Karpas-422 (cell line): Measurements from ENCODE around the gene LRRC59. TPM values are rescaled to one million over a fixed set of nuclear protein-coding genes. Genes with fewer than 3 reads are reported as not detected.
"Not testable (repeated sequence)": the region's sequence is repeated elsewhere in the genome, so short reads cannot be mapped to it uniquely, and the experiment has no call there.

ENCODE experiments used
- DNase-seq: peaks from one replicate; pipeline ENCODE4 v3.0.0-alpha.2; 2015
- H2AFZ ChIP-seq: fragments of 200-600 bp; sonication (generic); 2 replicates; pipeline ENCODE4 v1.6.1; 2014; ENCODE audit warnings: antibody characterized with exemption, low read length, mixed read lengths
- H3K27ac ChIP-seq: fragments of 200-600 bp; sonication (generic); 2 replicates; pipeline ENCODE4 v1.5.1; 2014; ENCODE audit warnings: mild to moderate bottlenecking, low read length, moderate library complexity
- H3K27me3 ChIP-seq: fragments of 200-600 bp; sonication (generic); 2 replicates; pipeline ENCODE4 v1.6.1; 2014; ENCODE audit warnings: low read length, mixed read lengths
- H3K36me3 ChIP-seq: fragments of 200-600 bp; sonication (generic); 2 replicates; pipeline ENCODE4 v1.6.1; 2014; ENCODE audit warnings: low read length, mixed read lengths; ENCODE audit not compliant: insufficient read depth
- H3K4me1 ChIP-seq: fragments of 200-600 bp; sonication (generic); 2 replicates; pipeline ENCODE4 v1.6.1; 2014; ENCODE audit warnings: mild to moderate bottlenecking, low read length, mixed read lengths
- H3K4me2 ChIP-seq: fragments of 200-600 bp; sonication (generic); 2 replicates; pipeline ENCODE4 v1.6.1; 2014; ENCODE audit warnings: low read length, low read depth, mild to moderate bottlenecking; ENCODE audit not compliant: poor library complexity, severe bottlenecking
- H3K4me3 ChIP-seq: fragments of 200-600 bp; sonication (generic); 2 replicates; pipeline ENCODE4 v1.5.1; 2014; ENCODE audit warnings: mild to moderate bottlenecking, antibody characterized with exemption, low read length, mixed read lengths
- H3K79me2 ChIP-seq: fragments of 200-600 bp; sonication (generic); 2 replicates; pipeline ENCODE4 v1.6.1; 2014; ENCODE audit warnings: mild to moderate bottlenecking, low read length, mixed read lengths
- H3K9ac ChIP-seq: fragments of 200-600 bp; sonication (generic); 2 replicates; pipeline ENCODE4 v1.6.0; 2014; ENCODE audit warnings: low read length
- H3K9me2 ChIP-seq: fragments of 200-600 bp; sonication (generic), shearing (Covaris generic); replicated peaks from 2 replicates; pipeline ENCODE4 v1.6.0; 2014; ENCODE audit warnings: mild to moderate bottlenecking, low read length, moderate library complexity; ENCODE audit not compliant: insufficient read depth
- H3K9me3 ChIP-seq: fragments of 300-700, 200-600 bp; sonication (generic); 2 replicates; pipeline ENCODE4 v1.6.1; 2014; ENCODE audit warnings: low read length, mixed read lengths
- H4K20me1 ChIP-seq: fragments of 200-600 bp; sonication (generic); 2 replicates; pipeline ENCODE4 v1.6.1; 2014; ENCODE audit warnings: mild to moderate bottlenecking, antibody characterized with exemption, low read length, low read depth; ENCODE audit not compliant: insufficient read depth
- total RNA-seq: library from RNA; depleted of rRNA; stranded (reverse); fragments of >200 nt; shearing (Covaris generic); gene quantifications from 2 replicates; pipeline ENCODE4 v1.2.3, GENCODE V29; 2014; ENCODE audit warnings: low replicate concordance

Gene LRRC59
- total RNA-seq, 1 experiment from 2014 or later: 53.3 TPM

- H3K79me2 ChIP-seq: peaks cover 36% of the 10 kb centered on the region
- DNase-seq, H3K27me3 ChIP-seq, H2AFZ ChIP-seq, H3K4me3 ChIP-seq, H3K4me2 ChIP-seq, H3K9me2 ChIP-seq, H3K9me3 ChIP-seq, H3K27ac ChIP-seq, H3K9ac ChIP-seq: not testable (repeated sequence)
- peaks cover 22% of the 10 kb centered on the region for H3K4me1 ChIP-seq
- peaks cover 22% of the 10 kb centered on the region for H3K36me3 ChIP-seq
- H4K20me1 ChIP-seq: peaks cover 24% of the 10 kb centered on the region
Measured at GRCh38 chr17:50398672-50399071, 1.3 kb upstream of the LRRC59 start.

- H3K9ac ChIP-seq: peak overlapping the region; percentile 95
- H3K4me3 ChIP-seq: peak overlapping the region; percentile 95
- H3K79me2 ChIP-seq: peaks cover 44% of the 10 kb centered on the region
Measured at GRCh38 chr17:50397919-50398285, 579 bp upstream of the LRRC59 start.

GRCh38 chr17:50396261-50397110 lies 837 bp downstream of the LRRC59 start:
- no peak overlapping the region for H2AFZ ChIP-seq
- peaks cover 39% of the 10 kb centered on the region for H3K4me1 ChIP-seq
- H3K9me2 ChIP-seq: peaks cover 3% of the 10 kb centered on the region; the same call in 1 of the 2 replicates
- peak overlapping the region; percentile 95 for H3K9ac ChIP-seq
- DNase-seq: peak; percentile 62
- peaks cover 49% of the 10 kb centered on the region for H3K79me2 ChIP-seq
- peaks cover 39% of the 10 kb centered on the region for H3K36me3 ChIP-seq
- no peaks in the 10 kb centered on the region for H3K27me3 ChIP-seq
- H3K4me2 ChIP-seq: peak overlapping the region; percentile 100
- peak overlapping the region; percentile 95 for H3K4me3 ChIP-seq
- H3K9me3 ChIP-seq: no peaks in the 10 kb centered on the region
- peak overlapping the region; percentile 24; the same call in 1 of the 2 replicates for H3K27ac ChIP-seq
- H4K20me1 ChIP-seq: peaks cover 24% of the 10 kb centered on the region

More at GRCh38 chr17:50397919-50398285, 579 bp upstream of the LRRC59 start:
- Histone ChIP-seq H3K27ac (no peak overlapping the region), H3K9me3 (no peaks in the 10 kb centered on the region), H3K4me1 (peaks cover 26% of the 10 kb centered on the region), H3K36me3 (peaks cover 29% of the 10 kb centered on the region), H3K9me2 (peaks cover 3% of the 10 kb centered on the region; the same call in 1 of the 2 replicates), H3K4me2 (peak overlapping the region; percentile 100), H2AFZ (peak overlapping the region; percentile 93), H3K27me3 (no peaks in the 10 kb centered on the region), H4K20me1 (peaks cover 24% of the 10 kb centered on the region)
- no peak for DNase-seq

- Histone ChIP-seq H3K36me3 (peaks cover 53% of the 10 kb centered on the region), H4K20me1 (peaks cover 24% of the 10 kb centered on the region), H3K9me2 (peaks cover 3% of the 10 kb centered on the region; the same call in 1 of the 2 replicates), H3K4me2 (peak overlapping the region; percentile 100), H3K79me2 (peaks cover 56% of the 10 kb centered on the region), H3K4me1 (peaks cover 46% of the 10 kb centered on the region), H2AFZ (no peak overlapping the region), H3K4me3 (no peak overlapping the region), H3K27me3 (no peaks in the 10 kb centered on the region), H3K9me3 (no peaks in the 10 kb centered on the region), H3K27ac (no peak overlapping the region), H3K9ac (no peak overlapping the region)
- no peak for DNase-seq
Measured at GRCh38 chr17:50394711-50395110, 2.6 kb downstream of the LRRC59 start.

GRCh38 chr17:50393700-50394099 lies 3.6 kb downstream of the LRRC59 start:
- H3K4me2 ChIP-seq: no peak overlapping the region
- no peak overlapping the region for H3K9ac ChIP-seq
- H3K27me3 ChIP-seq: no peaks in the 10 kb centered on the region
- peaks cover 24% of the 10 kb centered on the region for H4K20me1 ChIP-seq
- H3K9me2 ChIP-seq: peaks cover 3% of the 10 kb centered on the region; the same call in 1 of the 2 replicates
- peaks cover 60% of the 10 kb centered on the region for H3K36me3 ChIP-seq
- DNase-seq: no peak
- H3K27ac ChIP-seq: no peak overlapping the region
- H3K79me2 ChIP-seq: peaks cover 56% of the 10 kb centered on the region
- H3K4me3 ChIP-seq: no peak overlapping the region
- no peaks in the 10 kb centered on the region for H3K9me3 ChIP-seq
- peaks cover 46% of the 10 kb centered on the region for H3K4me1 ChIP-seq
- H2AFZ ChIP-seq: no peak overlapping the region

- no peak overlapping the region for H3K27ac ChIP-seq
- H3K9me2 ChIP-seq: no peaks in the 10 kb centered on the region
- no peak overlapping the region for H3K9ac ChIP-seq
- H3K9me3 ChIP-seq: no peaks in the 10 kb centered on the region
- H2AFZ ChIP-seq: no peak overlapping the region
- H3K79me2 ChIP-seq: peaks cover 56% of the 10 kb centered on the region
- H3K36me3 ChIP-seq: peaks cover 67% of the 10 kb centered on the region
- peaks cover 42% of the 10 kb centered on the region for H3K4me1 ChIP-seq
- no peaks in the 10 kb centered on the region for H3K27me3 ChIP-seq
- peaks cover 24% of the 10 kb centered on the region for H4K20me1 ChIP-seq
- no peak overlapping the region for H3K4me3 ChIP-seq
- DNase-seq: no peak
- no peak overlapping the region for H3K4me2 ChIP-seq
Measured at GRCh38 chr17:50392621-50393020, 4.7 kb downstream of the LRRC59 start.

- Histone ChIP-seq H3K79me2 (peaks cover 28% of the 10 kb centered on the region), H3K4me1 (peaks cover 24% of the 10 kb centered on the region)
Measured at GRCh38 chr17:50389534-50389933, 7.8 kb downstream of the LRRC59 start.

GRCh38 chr17:50388728-50389127 lies 8.6 kb downstream of the LRRC59 start:
- Histone ChIP-seq H3K79me2 (peaks cover 20% of the 10 kb centered on the region; the same call in 1 of the 2 replicates), H3K4me1 (peaks cover 24% of the 10 kb centered on the region), H3K27ac (no peak overlapping the region)

More at GRCh38 chr17:50389534-50389933, 7.8 kb downstream of the LRRC59 start:
- DNase-seq: no peak
- Histone ChIP-seq H3K27ac (no peak overlapping the region), H3K36me3 (peaks cover 63% of the 10 kb centered on the region), H3K9me3 (no peaks in the 10 kb centered on the region), H3K4me3 (no peak overlapping the region), H3K9me2 (no peaks in the 10 kb centered on the region), H4K20me1 (no peaks in the 10 kb centered on the region; the same call in 1 of the 2 replicates), H2AFZ (no peak overlapping the region), H3K9ac (no peak overlapping the region), H3K27me3 (no peaks in the 10 kb centered on the region), H3K4me2 (no peak overlapping the region)

More at GRCh38 chr17:50388728-50389127, 8.6 kb downstream of the LRRC59 start:
- H2AFZ ChIP-seq: no peak overlapping the region
- H3K9me3 ChIP-seq: no peaks in the 10 kb centered on the region
- no peaks in the 10 kb centered on the region for H3K27me3 ChIP-seq
- H4K20me1 ChIP-seq: no peaks in the 10 kb centered on the region
- no peak overlapping the region for H3K4me2 ChIP-seq
- no peak for DNase-seq
- H3K9me2 ChIP-seq: no peaks in the 10 kb centered on the region
- H3K4me3 ChIP-seq: no peak overlapping the region
- H3K9ac ChIP-seq: no peak overlapping the region
- H3K36me3 ChIP-seq: peaks cover 59% of the 10 kb centered on the region
